Epithelial cell of esophagus (primary cell): Measurements from ENCODE around the gene NEURL1.

Source experiments
- DNase-seq: peaks from one replicate; pipeline ENCODE4 v3.0.0; 2010; ENCODE audit warnings: low read depth
- H3K4me3 ChIP-seq: 2 replicates; pipeline ENCODE4 v1.5.1; 2011; ENCODE audit warnings: mild to moderate bottlenecking, low read length, control low read depth
- CTCF ChIP-seq: IDR thresholded peaks from 2 replicates; pipeline ENCODE4 v1.5.1; 2011; ENCODE audit warnings: low read depth, mild to moderate bottlenecking, low read length, control low read depth, inconsistent platforms; ENCODE audit not compliant: insufficient read depth; ENCODE audit errors: missing control alignments

The NEURL1 gene

GRCh38 chr10:103533827-103534226, 40.3 kb downstream of the NEURL1 start:
- DNase-seq: no peak
- H3K4me3 ChIP-seq: no peak overlapping the region
- TF ChIP-seq CTCF: no peak

GRCh38 chr10:103534621-103535498, 41.4 kb downstream of the NEURL1 start:
- no peak for DNase-seq
- no peak overlapping the region for H3K4me3 ChIP-seq
- TF ChIP-seq CTCF: no peak

GRCh38 chr10:103535595-103535994, 42.1 kb downstream of the NEURL1 start:
- no peak for TF ChIP-seq CTCF
- H3K4me3 ChIP-seq: no peak overlapping the region
- no peak for DNase-seq

GRCh38 chr10:103539751-103540150, 46.2 kb downstream of the NEURL1 start:
- TF ChIP-seq CTCF: no peak
- DNase-seq: no peak
- no peak overlapping the region for H3K4me3 ChIP-seq

GRCh38 chr10:103540722-103541121, 47.2 kb downstream of the NEURL1 start:
- no peak overlapping the region for H3K4me3 ChIP-seq
- peak; percentile 20 for DNase-seq
- TF ChIP-seq CTCF: no peak

- no peak for TF ChIP-seq CTCF
- DNase-seq: no peak
- no peak overlapping the region for H3K4me3 ChIP-seq
Measured at GRCh38 chr10:103541616-103542015, 48.1 kb downstream of the NEURL1 start.
